HUES48 (cell line): ENCODE results near the gene BCAR3.

Experiments used
- H3K27ac ChIP-seq: one replicate; pipeline ENCODE4 v1.7.0; 2013; ENCODE audit warnings: low read depth, low read length, inconsistent platforms
- H3K27me3 ChIP-seq: 2 replicates; pipeline ENCODE4 v1.6.1; 2013; ENCODE audit warnings: mild to moderate bottlenecking, low read length; ENCODE audit not compliant: control insufficient read depth, insufficient read depth
- H3K36me3 ChIP-seq: 2 replicates; pipeline ENCODE4 v1.6.1; 2013; ENCODE audit warnings: low read length; ENCODE audit not compliant: control insufficient read depth, insufficient read depth
- H3K4me1 ChIP-seq: 2 replicates; pipeline ENCODE4 v1.6.1; 2013; ENCODE audit warnings: mild to moderate bottlenecking, low read length; ENCODE audit not compliant: control insufficient read depth, insufficient read depth
- H3K4me3 ChIP-seq: 2 replicates; pipeline ENCODE4 v1.5.1; 2013; ENCODE audit warnings: mild to moderate bottlenecking, low read depth, low read length
- H3K9ac ChIP-seq: 2 replicates; pipeline ENCODE4 v1.6.1; 2013; ENCODE audit warnings: mild to moderate bottlenecking, low read depth, low read length, moderate library complexity
- H3K9me3 ChIP-seq: 2 replicates; pipeline ENCODE4 v1.6.1; 2013; ENCODE audit warnings: low read length; ENCODE audit not compliant: control insufficient read depth, insufficient read depth

BCAR3 gene

DNA sequence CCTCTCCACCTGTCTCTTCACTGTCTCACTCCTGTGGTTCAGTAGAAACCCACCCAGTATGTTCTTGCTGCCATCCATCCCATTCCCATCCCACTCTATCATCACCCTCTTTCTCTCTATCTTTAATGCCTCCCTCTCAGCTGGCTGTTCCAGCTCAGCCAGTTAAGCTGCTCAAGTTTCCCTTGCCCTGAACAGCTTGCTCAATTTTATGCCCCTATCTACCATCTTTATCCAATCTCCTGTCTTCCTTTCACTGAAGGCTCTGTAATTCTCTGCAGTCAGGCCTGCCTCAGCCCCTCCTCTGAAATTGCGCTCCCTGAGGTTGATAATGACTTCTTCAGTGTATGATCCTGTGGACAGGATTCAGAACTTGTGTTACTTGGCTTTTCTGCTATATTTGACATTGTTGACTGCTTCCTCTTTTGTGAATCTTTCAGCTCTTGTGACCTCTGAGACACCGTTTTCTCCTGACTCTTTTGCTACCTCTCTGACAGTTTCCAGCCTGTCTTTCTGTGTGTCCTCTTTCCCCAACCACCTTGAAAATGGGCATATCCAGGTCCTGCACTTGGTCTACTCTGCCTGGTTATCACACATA lies 13.9 kb upstream of the BCAR3 start:
- Histone ChIP-seq H3K27me3 (no peaks in the 10 kb centered on the region), H3K36me3 (no peaks in the 10 kb centered on the region), H3K27ac (no peak overlapping the region), H3K4me3 (no peak overlapping the region), H3K4me1 (peaks cover 17% of the 10 kb centered on the region; the same call in 1 of the 2 replicates), H3K9me3 (no peaks in the 10 kb centered on the region), H3K9ac (no peak overlapping the region)

DNA sequence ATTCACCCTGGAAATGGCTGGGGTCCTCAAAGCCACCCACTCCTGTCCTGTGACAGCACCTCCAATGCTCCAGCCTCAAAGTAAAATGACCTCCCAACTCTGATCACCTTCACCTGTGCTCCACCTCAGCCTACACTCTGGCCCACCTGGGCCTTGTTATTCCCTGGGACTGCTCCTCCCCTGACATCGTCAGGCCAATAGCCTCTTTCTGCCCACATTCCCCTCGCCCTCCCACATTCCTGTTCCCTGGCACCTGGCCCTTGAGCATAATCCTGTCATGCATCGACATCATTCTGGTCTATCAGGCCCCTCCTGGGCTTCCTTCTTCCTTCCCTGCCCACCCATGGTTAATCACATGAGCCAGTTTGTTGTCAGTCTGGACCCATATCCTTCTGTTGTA lies 13.2 kb upstream of the BCAR3 start:
- Histone ChIP-seq H3K27me3 (no peaks in the 10 kb centered on the region), H3K9me3 (no peaks in the 10 kb centered on the region), H3K4me1 (peaks cover 23% of the 10 kb centered on the region; the same call in 1 of the 2 replicates), H3K36me3 (no peaks in the 10 kb centered on the region), H3K9ac (no peak overlapping the region), H3K4me3 (no peak overlapping the region), H3K27ac (no peak overlapping the region)

DNA sequence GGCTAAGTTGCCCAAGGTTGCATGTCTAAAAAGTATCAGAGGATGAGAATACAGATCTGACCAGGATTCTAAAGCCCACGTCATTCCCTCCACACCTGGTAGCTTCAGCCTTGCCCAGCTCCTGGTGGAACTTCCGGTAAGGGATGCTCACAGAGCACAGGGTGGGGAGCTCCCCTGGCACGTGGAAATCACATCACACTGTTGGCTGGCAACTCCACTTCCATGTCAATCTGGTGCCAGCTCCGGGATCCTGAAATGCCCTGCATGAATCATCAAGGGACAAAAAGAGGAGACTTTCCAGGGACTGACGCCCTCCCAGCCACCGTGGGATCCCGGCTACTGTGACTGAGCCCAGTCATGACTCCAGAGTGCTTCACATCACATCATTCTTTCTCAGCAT lies 12.4 kb upstream of the BCAR3 start:
- no peaks in the 10 kb centered on the region for H3K9me3 ChIP-seq

DNA sequence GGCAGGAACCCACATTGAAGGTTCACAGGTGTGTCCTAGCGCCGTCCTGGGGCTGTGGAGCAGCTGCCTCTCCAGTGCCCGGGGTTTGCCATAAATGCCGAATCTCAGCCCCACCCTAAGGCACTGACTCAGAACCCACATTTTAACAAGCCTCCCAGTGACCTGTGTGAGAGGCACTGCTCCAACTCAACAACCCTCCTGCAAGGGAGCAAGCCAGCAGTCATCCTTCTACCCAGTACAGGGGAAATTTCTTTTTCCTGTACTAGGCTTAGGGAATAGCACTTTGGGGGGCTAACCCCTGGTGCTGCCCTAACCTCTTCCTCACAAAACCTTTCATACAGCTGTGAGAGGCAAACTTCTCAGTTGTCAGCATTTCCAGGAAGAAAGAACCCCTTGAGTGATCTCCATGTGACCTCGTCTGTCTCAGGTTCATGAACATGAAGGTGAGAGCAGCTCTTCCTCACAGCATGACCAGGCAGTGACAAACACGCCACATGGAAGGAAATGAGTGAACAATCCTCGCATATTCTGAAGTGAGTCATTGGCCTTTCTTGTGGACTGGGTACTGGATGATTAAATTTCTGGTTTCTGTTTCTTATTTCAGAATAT lies 11.4 kb upstream of the BCAR3 start:
- H3K27me3 ChIP-seq, result no peaks in the 10 kb centered on the region
- no peak overlapping the region for H3K27ac ChIP-seq
- peaks cover 25% of the 10 kb centered on the region; the same call in 1 of the 2 replicates for H3K4me1 ChIP-seq
- no peak overlapping the region for H3K4me3 ChIP-seq
- H3K36me3 ChIP-seq, result no peaks in the 10 kb centered on the region
- H3K9ac ChIP-seq, result no peak overlapping the region
- H3K9me3 ChIP-seq, result no peaks in the 10 kb centered on the region

More for the DNA sequence above, 12.4 kb upstream of the BCAR3 start:
- H3K4me1 ChIP-seq, result peaks cover 25% of the 10 kb centered on the region; the same call in 1 of the 2 replicates
- H3K4me3 ChIP-seq, result no peak overlapping the region
- H3K27ac ChIP-seq, result no peak overlapping the region
- no peaks in the 10 kb centered on the region for H3K27me3 ChIP-seq
- H3K36me3 ChIP-seq, result no peaks in the 10 kb centered on the region
- H3K9ac ChIP-seq, result no peak overlapping the region

DNA sequence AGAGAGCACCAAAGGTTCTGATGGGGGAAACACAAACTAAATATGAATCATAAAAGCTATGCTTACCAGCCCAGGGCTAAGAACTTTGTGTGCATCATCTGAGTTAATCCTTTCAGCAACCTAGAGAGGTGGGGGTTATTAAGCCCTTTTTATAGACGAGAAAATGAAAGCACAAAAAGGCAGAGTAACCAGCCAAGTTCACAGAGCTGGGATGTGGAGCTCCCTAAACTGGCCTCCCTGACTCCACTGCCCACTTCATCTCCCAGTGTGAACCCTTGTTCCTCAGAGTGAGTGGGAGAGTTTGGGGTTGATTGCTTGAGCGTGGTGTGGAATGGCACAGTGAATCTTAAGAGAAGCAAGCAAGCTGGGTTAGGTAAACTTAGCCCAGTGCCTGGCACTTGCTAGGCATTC lies 10.8 kb upstream of the BCAR3 start:
- H3K4me3 ChIP-seq, result no peak overlapping the region
- H3K4me1 ChIP-seq, result peaks cover 25% of the 10 kb centered on the region; the same call in 1 of the 2 replicates
- H3K9me3 ChIP-seq, result no peaks in the 10 kb centered on the region
- no peaks in the 10 kb centered on the region for H3K36me3 ChIP-seq
- no peak overlapping the region for H3K27ac ChIP-seq
- no peak overlapping the region for H3K9ac ChIP-seq
- no peaks in the 10 kb centered on the region for H3K27me3 ChIP-seq

DNA sequence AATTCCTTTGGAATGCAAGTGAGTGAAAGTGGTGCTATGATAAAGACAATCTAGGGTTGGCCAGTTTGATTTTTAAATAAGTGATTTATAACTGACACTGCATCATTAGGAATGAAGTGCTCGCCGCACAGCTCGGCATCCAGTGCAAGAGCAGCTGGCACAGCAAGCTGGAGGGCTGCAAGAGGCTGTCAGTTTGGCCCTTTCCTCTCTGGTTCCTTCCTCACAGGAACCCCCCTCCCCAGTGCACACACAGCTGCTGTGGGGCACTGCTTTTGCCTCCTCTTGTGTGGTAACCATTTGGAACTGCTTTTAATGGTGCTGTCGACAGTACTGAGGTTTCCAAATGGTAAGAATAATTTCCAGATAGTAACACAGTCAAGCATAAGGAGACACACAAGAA lies 10.4 kb upstream of the BCAR3 start:
- H3K4me3 ChIP-seq, result no peak overlapping the region
- H3K27ac ChIP-seq, result no peak overlapping the region
- no peaks in the 10 kb centered on the region for H3K27me3 ChIP-seq
- H3K4me1 ChIP-seq, result peaks cover 25% of the 10 kb centered on the region; the same call in 1 of the 2 replicates
- H3K36me3 ChIP-seq, result no peaks in the 10 kb centered on the region
- no peak overlapping the region for H3K9ac ChIP-seq
- H3K9me3 ChIP-seq, result no peaks in the 10 kb centered on the region

DNA sequence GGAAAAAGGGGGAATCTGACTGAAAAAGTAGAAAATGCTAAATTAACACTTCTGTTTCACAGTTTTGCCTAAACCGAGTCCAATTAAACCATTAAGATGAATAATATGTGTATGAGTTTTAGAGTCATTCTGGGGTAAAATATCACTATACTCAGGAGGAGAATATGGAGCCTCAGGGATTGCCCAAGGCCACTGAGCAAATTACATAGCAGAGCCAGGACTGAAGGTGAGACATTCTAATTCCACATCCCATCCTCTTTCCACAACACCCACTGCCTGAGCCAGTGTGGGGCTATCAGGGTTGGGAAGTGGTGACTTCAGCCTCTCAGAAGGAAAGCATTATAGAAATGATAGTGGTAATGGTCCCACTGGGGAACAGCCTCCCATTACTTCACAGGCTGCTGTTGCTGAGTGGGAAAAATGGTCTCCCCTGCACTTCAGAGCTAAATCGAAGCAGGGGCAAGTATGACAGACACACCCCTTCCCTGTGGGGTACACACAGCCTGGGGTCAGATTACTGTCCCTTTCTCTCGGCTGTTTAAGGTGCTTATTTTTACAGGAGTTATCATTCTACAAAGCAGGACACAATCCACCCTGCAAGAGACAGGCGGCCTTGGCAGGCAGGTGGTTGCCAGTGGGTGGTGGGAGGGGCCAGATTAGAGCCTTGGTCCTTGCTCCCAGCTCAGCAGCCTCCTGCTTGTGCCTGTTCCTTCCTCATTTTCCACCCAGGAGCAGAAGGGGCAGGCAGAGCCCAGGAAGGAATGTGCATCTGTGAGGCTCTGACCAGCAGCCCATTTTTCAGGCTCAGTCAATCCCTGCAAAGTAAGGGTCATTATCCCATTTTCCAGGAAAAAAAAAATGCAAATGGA lies 9.5 kb upstream of the BCAR3 start:
- H3K9me3 ChIP-seq, result no peaks in the 10 kb centered on the region
- H3K4me3 ChIP-seq, result no peak overlapping the region
- H3K36me3 ChIP-seq, result no peaks in the 10 kb centered on the region
- no peak overlapping the region for H3K27ac ChIP-seq
- H3K9ac ChIP-seq, result no peak overlapping the region
- H3K4me1 ChIP-seq, result peaks cover 25% of the 10 kb centered on the region; the same call in 1 of the 2 replicates
- H3K27me3 ChIP-seq, result no peaks in the 10 kb centered on the region

DNA sequence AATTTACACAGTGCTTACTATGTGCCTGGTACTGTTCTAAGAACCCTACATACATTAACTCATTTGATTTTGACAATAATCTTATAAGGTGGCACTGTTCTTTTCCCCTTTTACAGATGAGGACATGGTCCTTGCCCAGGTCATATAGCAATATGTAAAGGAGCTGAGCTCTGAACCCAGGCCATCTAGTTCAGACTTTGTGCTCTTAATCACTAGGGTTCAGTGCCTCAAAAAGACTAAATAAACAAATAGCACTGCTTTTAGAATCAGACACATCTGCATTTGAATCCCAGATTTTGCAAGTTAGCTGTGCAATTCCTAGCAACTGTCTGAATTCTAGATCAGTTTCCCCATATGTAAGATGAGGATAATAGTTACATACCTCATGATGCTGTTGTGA lies 8.7 kb upstream of the BCAR3 start:
- no peak overlapping the region for H3K9ac ChIP-seq
- no peaks in the 10 kb centered on the region for H3K9me3 ChIP-seq
- H3K27me3 ChIP-seq, result no peaks in the 10 kb centered on the region
- H3K27ac ChIP-seq, result no peak overlapping the region
- H3K4me3 ChIP-seq, result no peak overlapping the region
- peaks cover 25% of the 10 kb centered on the region; the same call in 1 of the 2 replicates for H3K4me1 ChIP-seq
- H3K36me3 ChIP-seq, result no peaks in the 10 kb centered on the region

DNA sequence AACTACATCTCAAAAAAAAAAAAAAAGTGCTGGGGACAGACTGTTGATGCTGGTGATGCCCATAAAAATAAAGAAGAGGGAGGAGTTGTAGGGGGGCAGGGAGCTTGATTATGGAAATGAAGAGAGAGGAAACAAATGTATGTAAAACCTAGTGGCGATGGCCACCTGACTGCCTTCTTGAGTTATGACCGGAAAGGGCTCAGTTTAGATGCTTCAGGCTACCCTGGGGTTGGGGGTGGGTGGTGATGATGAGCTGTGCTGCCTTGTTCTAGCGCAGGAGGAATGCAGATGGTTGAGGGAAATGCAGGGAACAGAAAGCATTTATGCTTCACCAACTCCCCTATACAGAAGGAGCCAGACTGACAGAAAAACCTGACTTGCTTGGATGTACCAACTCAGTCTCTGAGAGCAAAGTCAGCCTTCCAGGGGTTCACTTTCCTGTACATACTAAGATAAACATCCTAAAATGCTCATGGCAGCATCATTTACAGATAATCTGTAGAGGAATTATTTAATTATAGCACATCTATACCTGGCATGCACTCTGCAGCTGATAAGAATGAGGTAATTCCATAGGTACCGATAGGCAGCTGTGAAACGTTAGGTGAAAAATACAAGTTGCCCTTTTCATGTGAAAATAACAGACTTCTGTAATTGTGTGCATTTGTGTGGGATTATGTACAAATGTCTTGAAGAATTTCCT lies 8.0 kb upstream of the BCAR3 start:
- no peaks in the 10 kb centered on the region for H3K27me3 ChIP-seq
- H3K36me3 ChIP-seq, result no peaks in the 10 kb centered on the region
- no peak overlapping the region for H3K27ac ChIP-seq
- no peak overlapping the region for H3K9ac ChIP-seq
- H3K9me3 ChIP-seq, result no peaks in the 10 kb centered on the region
- H3K4me1 ChIP-seq, result peaks cover 25% of the 10 kb centered on the region; the same call in 1 of the 2 replicates
- H3K4me3 ChIP-seq, result no peak overlapping the region

DNA sequence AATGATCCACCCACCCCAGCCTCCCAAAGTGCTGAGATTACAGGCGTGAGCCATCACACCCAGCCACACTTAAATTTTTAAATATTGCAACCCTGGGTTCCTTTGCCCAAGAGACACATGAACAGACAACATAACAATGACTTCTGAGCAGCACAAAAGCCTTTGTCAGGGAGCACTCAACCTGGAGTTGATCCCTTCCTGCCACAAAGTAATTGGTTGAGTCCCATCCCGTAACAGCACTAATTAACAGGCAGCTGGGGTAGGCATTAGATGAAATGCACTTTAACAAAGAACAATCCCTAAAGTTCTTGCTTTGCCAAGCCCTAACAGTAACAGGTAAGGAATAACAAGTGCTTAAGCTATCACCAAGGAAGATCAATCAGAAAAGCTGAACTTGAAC lies 5.9 kb upstream of the BCAR3 start:
- Histone ChIP-seq H3K4me3 (no peak overlapping the region), H3K27me3 (peaks cover 11% of the 10 kb centered on the region; the same call in 1 of the 2 replicates), H3K27ac (no peak overlapping the region), H3K9me3 (no peaks in the 10 kb centered on the region), H3K36me3 (no peaks in the 10 kb centered on the region), H3K9ac (no peak overlapping the region), H3K4me1 (peaks cover 25% of the 10 kb centered on the region; the same call in 1 of the 2 replicates)
